ENCODE measurements around the gene METTL9.
"Not testable (repeated sequence)": the region's sequence is repeated elsewhere in the genome, so short reads cannot be mapped to it uniquely, and the experiment has no call there.

Gene METTL9

DNA sequence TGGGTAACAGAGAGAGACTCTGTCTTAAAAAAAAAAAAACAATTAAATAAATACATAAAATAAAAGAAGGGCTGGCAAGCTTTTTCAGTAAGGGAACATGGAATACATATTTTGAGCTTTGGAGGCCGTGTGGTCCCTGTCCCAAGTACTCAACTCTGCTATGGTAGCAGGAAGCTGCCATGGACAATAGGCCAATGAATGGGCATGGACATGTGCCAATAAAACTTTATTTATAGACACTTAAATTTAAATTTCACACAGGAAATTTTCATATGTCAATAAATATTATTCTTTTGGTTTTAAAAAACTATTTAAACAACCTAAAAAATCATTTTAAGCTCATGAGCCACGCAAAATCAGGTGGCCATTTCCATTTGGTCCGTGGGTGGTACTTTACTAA is 68.2 kb downstream of the METTL9 start:
- DNase-seq = no peak

DNA sequence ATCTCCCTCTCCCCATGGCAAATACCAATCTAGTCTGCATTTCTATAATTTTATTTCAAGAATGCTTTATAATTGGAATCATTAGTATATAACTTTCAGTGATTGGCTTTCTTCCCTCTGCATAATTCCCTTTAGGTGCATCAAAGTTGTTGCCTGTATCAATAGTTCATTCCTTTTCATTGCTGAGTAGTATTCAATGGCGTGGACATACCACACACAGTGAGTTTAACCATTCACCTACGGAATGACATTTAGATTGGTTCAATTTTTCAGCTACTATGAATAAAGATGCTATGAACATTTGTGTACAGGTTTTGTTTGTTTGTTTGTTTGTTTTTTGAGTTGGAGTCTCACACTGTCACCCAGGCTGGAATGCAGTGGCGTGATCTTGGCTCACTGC is 74.1 kb downstream of the METTL9 start:
- DNase-seq = no peak

DNA sequence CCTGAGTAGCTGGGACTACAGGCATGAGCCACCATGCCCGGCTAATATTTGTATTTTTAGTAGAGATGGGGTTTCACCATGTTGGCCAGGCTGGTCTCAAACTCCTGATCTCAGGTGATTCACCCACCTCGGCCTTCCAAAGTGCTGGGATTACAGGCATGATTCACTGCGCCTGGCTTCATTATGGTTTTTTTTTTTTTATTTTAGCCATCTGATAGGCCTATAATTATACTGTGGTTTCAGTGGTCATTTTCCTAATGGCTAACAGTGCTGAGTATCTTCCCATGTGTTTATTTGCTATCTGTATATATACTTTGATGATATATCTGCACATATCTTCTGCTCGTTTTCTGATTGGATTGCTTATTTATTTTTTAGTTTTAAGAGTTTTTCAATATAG is 75.1 kb downstream of the METTL9 start:
- DNase-seq = not testable (repeated sequence)

DNA sequence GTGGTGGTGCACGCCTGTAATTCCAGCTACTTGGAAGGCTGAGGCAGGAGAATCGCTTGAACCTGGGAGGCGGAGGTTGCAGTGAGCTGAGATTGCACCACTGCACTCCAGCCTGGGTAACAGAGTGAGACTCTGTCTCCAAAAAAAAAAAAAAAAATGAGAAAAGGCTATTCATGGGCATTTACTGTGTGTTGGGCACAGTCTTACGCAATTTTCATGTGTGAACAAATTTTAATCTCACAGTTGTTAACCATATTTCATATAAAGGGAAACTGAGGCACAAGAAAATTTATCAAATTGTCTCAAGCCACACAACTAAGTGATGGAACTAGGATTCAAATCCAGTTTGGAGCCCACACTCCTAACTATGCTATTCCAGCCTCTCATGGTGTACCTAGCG is 81.3 kb downstream of the METTL9 start:
- DNase-seq = not testable (repeated sequence)

DNA sequence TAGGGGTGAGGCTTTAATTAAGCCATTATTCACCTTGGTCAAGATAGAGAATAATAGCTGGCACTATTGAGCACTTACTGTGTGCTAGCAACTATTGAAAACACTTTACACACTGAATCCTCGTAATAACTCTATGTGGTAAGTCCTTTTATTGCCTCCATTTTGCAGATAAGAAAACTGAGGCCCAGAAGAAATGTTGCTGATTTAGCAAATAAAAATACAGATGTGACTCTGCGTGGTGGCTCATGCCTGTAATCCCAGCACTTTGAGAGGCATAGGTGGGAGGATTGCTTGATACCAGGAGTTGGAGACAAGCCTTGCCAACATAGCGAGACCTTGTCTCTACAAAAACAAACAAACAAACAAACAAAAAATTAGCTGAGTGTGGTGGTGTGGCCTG is 83.8 kb downstream of the METTL9 start:
- no peak for DNase-seq

DNA sequence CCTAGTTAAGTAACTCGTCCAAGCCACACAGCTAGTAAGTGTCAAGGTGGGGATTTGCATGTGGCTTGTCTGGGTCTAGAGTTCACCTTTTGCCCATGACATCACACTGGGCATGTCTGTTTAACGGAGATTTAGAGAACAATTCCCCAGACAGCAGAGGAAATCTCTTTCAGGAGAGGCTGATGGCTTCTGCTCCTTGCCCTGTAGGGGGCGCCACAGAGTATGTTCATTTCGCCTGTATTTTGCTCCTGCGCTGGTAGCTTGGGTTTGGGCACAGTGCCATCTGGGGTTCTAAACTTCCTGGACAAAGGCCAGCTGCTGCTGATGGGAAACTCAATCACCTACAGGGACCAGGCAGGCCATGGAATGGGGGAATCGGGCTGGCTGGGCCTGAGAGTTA is 84.8 kb downstream of the METTL9 start:
- no peak for DNase-seq

DNA sequence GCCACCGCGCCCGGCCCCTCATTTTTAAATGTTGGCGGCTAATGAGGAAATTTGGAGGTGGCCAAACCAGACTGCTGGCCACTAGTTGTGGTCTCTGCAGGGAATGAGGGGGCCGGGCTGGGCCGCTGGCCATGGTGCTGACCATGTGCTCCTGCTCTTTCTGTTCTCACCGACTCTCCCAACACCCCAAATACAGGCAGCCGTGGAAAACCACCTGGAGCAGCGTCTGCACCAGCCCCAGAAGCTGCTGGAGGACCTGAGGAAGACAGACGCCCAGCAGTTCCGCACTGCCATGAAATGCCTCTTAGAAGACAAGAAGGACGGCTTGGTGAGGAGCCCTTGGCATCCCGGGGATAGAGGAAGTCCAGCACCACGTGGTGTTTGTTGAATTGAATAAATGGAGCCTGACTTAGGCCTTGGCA is 85.7 kb downstream of the METTL9 start:
- no peak for DNase-seq

DNA sequence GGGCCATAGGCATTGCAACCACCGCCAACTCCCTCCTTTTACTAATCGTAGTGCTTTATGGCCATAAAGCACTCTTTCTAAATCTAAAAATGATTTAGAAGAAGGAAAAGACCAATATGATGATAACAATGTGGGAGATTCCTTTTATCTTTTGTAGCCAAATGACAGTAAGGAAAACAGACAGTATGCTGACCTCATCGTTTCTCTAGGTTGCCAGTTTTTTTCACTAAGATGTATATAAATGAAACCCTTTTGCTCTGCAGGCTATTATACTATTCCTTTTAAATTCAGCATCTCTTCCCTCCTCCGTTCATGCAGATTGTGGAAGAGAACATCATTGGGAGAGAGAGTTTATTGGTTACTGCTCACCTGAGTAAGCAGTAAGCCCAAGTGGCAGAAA is 89.7 kb downstream of the METTL9 start:
- DNase-seq = no peak

DNA sequence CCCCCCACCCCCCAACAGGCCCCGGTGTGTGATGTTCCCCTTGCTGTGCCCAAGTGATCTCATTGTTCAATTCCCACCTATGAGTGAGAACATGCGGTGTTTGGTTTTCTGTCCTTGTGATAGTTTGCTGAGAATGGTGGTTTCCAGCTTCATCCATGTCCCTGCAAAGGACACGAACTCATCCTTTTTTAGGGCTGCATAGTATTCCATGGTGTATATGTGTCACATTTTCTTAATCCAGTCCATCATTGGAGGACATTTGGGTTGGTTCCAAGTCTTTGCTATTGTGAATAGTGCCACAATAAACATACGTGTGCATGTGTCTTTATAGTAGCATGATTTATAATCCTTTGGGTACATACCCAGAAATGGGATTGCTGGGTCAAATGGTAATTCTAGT is 91.6 kb downstream of the METTL9 start:
- not testable (repeated sequence) for DNase-seq

DNA sequence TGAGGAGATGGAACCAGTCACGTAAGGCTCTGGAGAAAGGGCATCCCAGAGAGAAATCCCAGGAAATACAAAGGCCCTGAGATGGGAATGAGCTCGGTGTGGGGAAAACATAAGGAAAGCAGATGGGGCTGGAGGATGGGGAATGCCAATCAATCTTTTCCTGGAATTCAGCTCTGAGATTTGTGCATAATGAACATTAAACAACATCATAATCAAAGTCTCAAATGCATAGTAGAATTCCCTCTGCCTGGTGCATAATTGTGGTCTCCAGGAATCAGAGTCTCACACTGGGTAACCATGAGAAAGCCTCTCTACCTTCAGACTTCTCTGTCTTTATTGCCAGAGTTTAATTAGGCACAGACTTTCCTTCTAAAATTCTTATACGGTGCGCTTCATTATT is 95.2 kb downstream of the METTL9 start:
- no peak for DNase-seq

DNA sequence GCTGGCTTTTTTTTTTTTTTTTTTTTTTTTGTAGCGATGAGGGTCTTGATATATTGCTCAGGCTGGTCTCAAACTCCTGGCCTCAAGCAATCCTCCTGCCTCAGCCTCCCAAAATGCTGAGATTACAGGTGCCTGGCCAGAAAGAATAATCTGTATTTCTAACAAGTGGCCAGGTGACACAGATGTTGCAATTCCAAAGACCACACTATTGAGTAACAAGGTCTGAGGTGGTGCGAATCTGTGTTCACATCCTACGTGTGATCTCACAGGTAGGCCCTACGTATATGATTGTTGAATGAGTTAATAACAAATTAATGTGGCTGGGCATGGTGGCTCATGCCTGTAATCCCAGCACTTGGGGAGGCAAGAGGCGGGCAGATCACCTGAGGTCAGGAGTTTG is 97.7 kb downstream of the METTL9 start:
- no peak for DNase-seq

DNA sequence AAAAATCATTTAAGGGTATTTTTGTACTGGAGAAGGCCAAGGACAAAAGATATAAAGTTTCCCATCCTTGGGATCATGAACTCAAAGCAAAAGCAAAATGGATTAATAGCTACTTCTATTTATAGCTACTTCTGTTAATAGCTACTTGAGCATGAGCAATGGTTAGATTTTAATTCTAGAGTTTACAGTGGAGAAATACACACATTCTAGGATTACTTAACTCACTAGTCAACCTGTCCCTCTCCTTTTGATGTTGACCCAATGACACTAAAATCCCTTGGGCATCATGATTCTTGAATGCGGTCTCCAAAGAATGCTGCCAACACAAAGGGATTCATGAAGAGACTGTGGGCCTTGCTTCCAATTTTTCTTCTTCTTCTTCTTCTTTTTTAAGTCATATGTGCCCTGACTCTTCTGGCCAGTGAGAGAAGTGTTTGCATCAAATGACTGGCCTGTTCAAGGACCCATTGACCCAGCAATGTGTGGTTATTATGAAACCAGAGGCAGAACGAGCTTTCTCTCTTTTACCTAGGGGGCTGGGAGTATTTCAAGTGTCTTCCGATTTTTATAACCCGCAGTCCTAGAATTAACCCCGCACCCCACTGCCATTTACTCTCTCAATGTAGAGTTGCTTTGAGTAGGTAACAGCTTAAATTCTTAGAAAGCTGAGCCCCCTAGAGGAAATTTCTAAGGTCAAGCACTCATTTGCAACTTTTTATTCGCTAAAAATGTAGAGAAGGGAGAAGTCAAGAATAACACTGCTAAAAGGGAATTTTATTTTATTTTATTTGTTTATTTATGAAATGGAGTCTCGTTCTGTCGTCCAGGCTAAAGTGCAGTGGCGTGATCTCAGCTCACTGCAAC is 99.0 kb downstream of the METTL9 start:
- DNase-seq = no peak

DNA sequence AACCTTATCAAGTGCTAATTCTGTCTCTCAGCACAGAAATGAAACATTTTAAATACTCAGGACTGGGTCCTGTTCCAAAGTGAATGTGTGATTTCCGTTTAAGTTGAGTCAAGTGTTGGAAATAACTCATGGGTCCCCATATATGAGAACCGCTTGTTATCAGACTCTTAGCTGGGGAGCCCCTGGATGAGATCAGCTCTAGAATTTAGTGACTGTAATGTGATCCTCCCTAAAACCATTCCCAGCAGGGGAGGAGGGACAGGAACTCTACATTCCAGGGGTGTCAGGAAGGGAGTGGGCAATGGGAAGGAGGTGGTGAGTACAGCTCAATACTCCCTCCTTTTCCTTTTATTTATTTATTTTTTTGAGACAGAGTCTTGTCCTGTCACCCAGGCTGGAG is 101.9 kb downstream of the METTL9 start:
- no peak for DNase-seq

DNA sequence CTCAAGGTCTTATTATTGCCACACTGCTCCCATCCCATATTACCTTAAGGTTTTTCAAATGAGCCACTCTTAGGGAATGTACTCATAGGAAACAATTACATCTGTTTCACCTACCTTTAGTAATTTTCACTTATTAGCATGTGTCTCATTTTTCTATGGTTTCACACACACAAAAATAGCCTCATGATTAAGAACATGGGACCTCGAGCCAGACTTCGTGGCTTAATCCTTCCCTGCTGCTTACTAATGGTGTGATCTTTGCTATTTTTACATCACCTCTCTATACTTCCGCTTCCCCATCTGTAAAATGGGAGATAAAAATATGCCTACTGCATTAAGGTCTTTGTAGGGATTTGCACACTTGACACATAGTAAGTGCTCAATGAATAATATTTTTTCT is 102.9 kb downstream of the METTL9 start:
- peak; percentile 53 for DNase-seq

DNA sequence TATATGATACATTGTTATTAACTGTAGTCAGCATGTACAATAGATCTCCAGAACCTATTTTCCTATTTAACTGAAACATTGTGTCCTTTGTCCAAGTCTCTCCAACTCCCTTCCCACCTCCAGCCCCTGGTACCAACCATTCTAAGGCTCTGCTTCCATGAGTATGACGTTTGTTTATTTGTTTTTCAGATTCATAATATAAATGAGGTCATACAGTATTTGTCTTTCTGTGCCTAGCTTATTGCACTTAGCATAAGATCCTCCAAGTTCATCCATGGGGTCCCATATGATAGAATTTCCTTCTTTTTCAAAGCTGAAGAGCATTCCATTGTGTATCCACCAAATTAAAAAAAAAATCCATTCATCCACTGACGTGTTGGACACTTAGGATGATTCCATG is 103.8 kb downstream of the METTL9 start:
- no peak for DNase-seq

DNA sequence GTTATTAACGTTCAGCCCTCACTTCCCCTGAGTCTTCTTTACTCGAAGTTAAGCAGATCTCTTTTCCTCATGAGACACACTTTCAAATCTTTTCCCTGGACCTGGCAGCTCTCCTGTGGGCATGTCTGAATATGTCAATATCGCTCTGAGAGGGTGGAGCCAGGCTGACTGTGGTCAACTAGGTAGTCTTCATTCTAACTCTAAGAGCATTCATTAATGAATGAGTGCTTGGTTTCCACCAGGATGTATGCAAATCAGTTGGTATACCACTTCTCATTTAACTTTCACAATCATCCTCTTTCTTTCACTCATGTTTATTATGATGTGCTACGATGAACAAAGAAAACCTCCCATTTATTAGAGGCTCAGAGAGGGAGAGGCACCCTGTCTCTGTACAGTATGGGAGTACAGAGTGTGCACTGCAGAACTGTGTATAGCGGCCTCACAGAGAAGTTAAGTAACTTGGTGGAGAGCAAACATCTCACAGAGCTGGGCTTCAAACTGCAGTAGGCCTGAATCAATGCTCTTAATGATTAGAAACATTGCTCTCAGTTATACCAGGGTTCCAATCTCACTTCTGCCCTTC is 104.3 kb downstream of the METTL9 start:
- DNase-seq = peak; percentile 13

DNA sequence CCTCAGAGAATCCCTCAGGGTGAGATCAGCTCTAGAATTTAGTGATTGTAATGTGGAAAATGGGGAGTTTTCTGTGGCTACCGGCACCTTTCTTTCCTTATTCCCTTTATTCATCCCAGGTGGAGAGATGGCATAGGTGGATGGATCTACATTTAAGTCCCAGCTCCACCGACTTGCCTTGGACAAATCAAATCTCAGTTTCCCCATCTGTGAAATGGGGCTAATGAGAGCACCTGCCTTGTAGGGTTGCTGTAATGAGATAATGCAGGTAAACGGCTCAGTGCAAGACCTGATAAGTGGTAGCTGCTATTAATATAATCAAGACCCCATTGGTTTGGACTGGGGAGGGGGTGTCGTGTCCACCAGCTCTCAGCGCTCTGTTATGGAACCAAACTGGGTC is 104.9 kb downstream of the METTL9 start:
- DNase-seq = no peak

DNA sequence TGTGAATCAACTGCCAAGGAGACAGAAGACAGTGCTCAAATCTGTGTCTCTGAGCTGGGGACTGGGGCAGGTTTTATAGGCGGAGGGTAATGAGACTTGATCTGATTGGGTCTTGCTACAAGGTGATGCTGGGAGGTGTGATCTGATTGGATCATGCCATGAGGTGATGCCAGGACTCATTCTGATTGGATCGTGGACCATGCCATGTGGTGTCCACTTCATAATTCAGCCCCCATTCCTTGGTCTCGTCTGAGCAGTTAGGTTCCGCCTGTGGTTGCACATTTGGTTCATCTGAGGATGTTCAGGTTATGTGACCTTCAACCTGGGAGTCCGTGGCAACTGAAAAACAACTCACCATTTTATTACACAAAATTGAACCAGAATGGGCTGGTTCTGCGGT is 105.4 kb downstream of the METTL9 start:
- DNase-seq = no peak
